GM10266 (cell line): Measurements from ENCODE around the gene VSIG10L.

Experiments used
- DNase-seq: peaks from one replicate; pipeline ENCODE4 v3.0.0; 2012; ENCODE audit errors: extremely low spot score
- CTCF ChIP-seq: IDR thresholded peaks from 2 replicates; pipeline ENCODE4 v1.5.1; 2012; ENCODE audit warnings: mild to moderate bottlenecking, low read depth; ENCODE audit not compliant: control insufficient read depth, insufficient read depth; ENCODE audit errors: missing control alignments

The VSIG10L gene

GRCh38 chr19:51311351-51312257 is 30.3 kb downstream of the VSIG10L start, which contains the start of gene IGLON5:
IGLON5 (plus strand) TSS chr19:51311644; CDS start chr19:51311848, 204 bp downstream.
- DNase-seq, result no peak
- no peak for TF ChIP-seq CTCF

GRCh38 chr19:51305479-51305878 is 36.5 kb downstream of the VSIG10L start:
- no peak for DNase-seq
- TF ChIP-seq CTCF, result no peak

- TF ChIP-seq CTCF, result no peak
- no peak for DNase-seq
These were observed 40.7 kb downstream of the VSIG10L start for GRCh38 chr19:51301266-51301665.

- no peak for TF ChIP-seq CTCF
- DNase-seq, result no peak
These were observed 44.5 kb downstream of the VSIG10L start for GRCh38 chr19:51297406-51297805.

- no peak for TF ChIP-seq CTCF
- DNase-seq, result no peak
These were observed 45.4 kb downstream of the VSIG10L start for GRCh38 chr19:51296336-51297093.

- TF ChIP-seq CTCF, result no peak
- DNase-seq, result no peak
These were observed 46.4 kb downstream of the VSIG10L start for GRCh38 chr19:51295382-51296126.
